C4-2B (cell line): Measurements from ENCODE around the gene C10orf71.

Experiments
- H3K27ac ChIP-seq: fragments of 450-650 bp; 2 replicates; pipeline ENCODE4 v1.5.1; 2017
- CTCF ChIP-seq: fragments of 450-650 bp; conservative IDR thresholded peaks from 2 replicates; pipeline ENCODE4 v1.5.1; 2017; ENCODE audit warnings: mild to moderate bottlenecking
- ZFX ChIP-seq: fragments of 450-650 bp; IDR thresholded peaks from 2 replicates; pipeline ENCODE4 v1.6.1; 2017

C10orf71 gene

GRCh38 chr10:49314806-49315205, 15.8 kb downstream of the C10orf71 start:
- TF ChIP-seq ZFX, result no peak
- no peak for TF ChIP-seq CTCF
- H3K27ac ChIP-seq, result no peak overlapping the region

- TF ChIP-seq CTCF, result no peak
- TF ChIP-seq ZFX, result no peak
- no peak overlapping the region for H3K27ac ChIP-seq
Observed at GRCh38 chr10:49318028-49318427, 19.1 kb downstream of the C10orf71 start.

- TF ChIP-seq CTCF (no peak), ZFX (no peak)
- no peak overlapping the region for H3K27ac ChIP-seq
Observed at GRCh38 chr10:49318755-49319154, 19.8 kb downstream of the C10orf71 start.

GRCh38 chr10:49319206-49319605, 20.2 kb downstream of the C10orf71 start:
- TF ChIP-seq ZFX (no peak), CTCF (no peak)
- no peak overlapping the region for H3K27ac ChIP-seq

- TF ChIP-seq ZFX (no peak), CTCF (no peak)
- H3K27ac ChIP-seq, result no peak overlapping the region
Observed at GRCh38 chr10:49320191-49320590, 21.2 kb downstream of the C10orf71 start.

- H3K27ac ChIP-seq, result no peak overlapping the region
- no peak for TF ChIP-seq ZFX
- TF ChIP-seq CTCF, result no peak
Observed at GRCh38 chr10:49321021-49321420, 22.1 kb downstream of the C10orf71 start.

- H3K27ac ChIP-seq, result no peak overlapping the region
- TF ChIP-seq CTCF, result no peak
- no peak for TF ChIP-seq ZFX
Observed at GRCh38 chr10:49322371-49323170, 23.6 kb downstream of the C10orf71 start.
